Measurements from ENCODE around the gene LGALS9.

Gene LGALS9

DNA sequence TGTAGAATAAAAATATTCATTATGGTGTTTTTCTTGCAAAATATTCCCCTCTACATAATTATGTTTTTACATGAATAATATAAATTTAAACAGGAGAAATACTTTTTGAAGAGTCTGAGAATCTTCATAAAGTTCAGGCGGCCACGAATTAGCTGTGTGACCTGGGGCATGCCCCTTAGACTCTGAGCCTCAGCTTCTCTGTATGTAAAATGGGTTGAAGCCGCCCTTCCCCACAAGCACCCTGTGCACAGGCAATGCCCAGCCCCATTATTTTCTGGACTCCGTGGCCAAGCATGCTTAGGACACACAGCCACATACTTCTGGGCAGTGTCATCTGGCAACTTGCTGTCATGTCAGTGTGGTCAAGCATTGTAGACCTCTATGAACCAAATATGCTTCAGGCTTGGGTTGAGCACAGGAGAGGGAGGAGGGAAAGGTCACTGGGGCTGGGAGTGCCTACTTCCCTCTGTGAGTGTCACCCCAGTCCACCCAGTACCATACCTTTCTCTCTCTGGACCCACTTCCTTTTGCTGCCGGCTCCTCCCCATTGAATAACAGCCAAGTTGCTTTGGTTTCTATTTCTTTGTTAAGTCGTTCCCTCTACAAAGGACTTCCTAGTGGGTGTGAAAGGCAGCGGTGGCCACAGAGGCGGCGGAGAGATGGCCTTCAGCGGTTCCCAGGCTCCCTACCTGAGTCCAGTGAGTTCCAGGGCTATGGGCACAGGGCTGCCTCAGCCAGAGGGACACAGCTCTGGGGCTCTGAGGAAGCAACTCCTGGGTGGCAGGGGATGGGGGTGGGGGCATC lies at the start of gene LGALS9:
Gene LGALS9 (plus strand): TSS at position 582 of the 804 bp plus-strand sequence. CDS start 78 bp downstream, at position 660.
- no peaks in the 10 kb centered on the region; the same call in 1 of the 2 replicates for H3K4me1 ChIP-seq (ENCODE audit: insufficient read depth, low read length)
- H3K9me3 ChIP-seq (ENCODE audit: control insufficient read depth, insufficient read depth, low read length), result no peaks in the 10 kb centered on the region
- H3K9ac ChIP-seq (ENCODE audit: low read depth, low read length), result no peak within 1 kb of the TSS
- no peaks in the 10 kb centered on the region for H3K36me3 ChIP-seq (ENCODE audit: insufficient read depth, low read length)

DNA sequence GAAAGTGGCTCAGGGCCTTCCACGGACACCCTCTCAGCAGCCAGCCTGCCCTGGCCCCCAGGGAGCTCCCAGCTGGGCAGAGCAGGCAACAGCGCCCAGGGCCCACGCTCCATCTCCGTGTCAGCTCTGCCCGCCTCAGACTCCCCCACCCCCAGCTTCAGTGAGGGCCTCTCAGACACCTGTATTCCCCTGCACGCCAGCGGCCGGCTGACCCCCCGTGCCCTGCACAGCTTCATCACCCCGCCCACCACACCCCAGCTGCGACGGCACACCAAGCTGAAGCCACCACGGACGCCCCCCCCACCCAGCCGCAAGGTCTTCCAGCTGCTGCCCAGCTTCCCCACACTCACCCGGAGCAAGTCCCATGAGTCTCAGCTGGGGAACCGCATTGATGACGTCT lies 48.3 kb upstream of the LGALS9 start:
- H3K4me1 ChIP-seq (ENCODE audit: insufficient read depth, low read length), result peaks cover 15% of the 10 kb centered on the region; the same call in 1 of the 2 replicates
- H3K9me3 ChIP-seq (ENCODE audit: control insufficient read depth, insufficient read depth, low read length), result no peaks in the 10 kb centered on the region
- H3K36me3 ChIP-seq (ENCODE audit: insufficient read depth, low read length), result no peaks in the 10 kb centered on the region
- H3K9ac ChIP-seq (ENCODE audit: low read depth, low read length), result no peak overlapping the region

DNA sequence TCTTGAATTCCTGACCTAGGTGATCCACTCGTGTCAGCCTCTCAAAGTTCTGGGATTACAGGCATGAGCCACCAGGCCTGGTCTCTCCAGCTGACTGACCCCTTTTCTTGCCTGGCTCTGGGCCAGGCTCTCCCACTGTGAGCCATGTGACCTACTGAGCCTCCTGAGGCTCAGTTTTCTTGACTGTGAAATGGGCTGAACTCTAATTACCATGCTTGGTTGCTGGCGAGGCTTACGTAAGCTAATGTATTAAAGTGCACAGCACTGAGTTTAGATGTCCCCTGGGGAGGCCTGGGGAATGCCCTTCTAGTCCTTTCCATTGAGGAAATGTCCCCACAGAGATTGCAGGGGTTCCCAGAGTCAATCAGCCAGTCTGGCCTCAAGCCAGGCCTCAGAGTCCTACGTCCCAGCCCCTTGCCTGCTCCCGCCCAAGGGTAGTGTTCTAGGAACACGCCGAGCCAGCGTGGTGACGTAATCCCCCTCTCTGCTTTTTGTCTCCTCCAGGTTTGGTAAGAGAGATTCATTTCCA lies 45.8 kb upstream of the LGALS9 start:
- Histone ChIP-seq H3K9ac (ENCODE audit: low read depth, low read length) (no peak overlapping the region), H3K9me3 (ENCODE audit: control insufficient read depth, insufficient read depth, low read length) (no peaks in the 10 kb centered on the region), H3K36me3 (ENCODE audit: insufficient read depth, low read length) (peaks cover 3% of the 10 kb centered on the region; the same call in 1 of the 2 replicates), H3K4me1 (ENCODE audit: insufficient read depth, low read length) (no peaks in the 10 kb centered on the region)

DNA sequence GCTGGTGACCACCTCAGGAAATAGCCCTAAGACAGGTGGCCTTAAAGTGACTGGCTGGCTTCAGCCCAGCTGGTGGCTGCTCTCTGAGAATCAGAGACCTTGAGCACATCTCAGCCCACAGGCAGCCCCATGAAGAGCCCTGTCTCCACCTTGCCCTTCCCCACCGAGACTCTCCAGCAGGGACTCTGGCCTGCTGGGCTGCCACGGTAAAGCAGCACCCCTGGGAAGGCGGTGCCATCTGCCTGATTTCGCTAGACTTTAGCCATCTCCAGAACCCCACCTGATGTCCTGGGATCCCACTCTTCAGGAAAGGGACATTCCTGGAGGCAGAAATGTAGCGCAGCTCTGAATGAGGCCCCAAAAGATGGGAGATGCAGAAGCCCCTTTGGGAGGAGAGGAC lies 45.2 kb upstream of the LGALS9 start:
- no peaks in the 10 kb centered on the region for H3K9me3 ChIP-seq (ENCODE audit: control insufficient read depth, insufficient read depth, low read length)
- H3K9ac ChIP-seq (ENCODE audit: low read depth, low read length), result no peak overlapping the region
- H3K36me3 ChIP-seq (ENCODE audit: insufficient read depth, low read length), result peaks cover 3% of the 10 kb centered on the region; the same call in 1 of the 2 replicates
- no peaks in the 10 kb centered on the region for H3K4me1 ChIP-seq (ENCODE audit: insufficient read depth, low read length)

DNA sequence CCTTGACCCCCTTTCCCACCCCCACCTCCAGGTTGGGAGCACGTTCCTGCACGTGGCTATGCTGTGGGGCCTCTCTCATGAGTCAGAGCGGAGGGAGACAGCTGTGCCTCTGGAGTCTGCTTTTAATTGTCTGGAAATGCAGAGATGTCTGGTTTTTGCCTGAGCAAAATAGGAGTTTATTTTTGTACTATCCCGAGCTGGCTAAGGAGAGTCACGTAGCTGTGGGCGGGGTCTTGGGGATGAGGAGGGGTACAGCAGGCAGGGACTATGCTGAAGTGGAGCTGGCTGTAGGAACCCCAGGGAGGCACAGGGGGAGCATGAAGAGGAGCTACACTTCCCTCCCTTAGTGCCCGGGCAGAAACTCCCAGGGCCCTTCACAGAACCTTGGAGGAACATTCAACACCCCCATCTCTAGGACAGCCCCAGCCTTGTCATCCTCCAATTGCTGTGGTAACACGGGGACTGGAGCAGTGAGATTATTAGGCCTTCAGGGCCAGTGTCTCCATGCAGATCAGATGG lies 44.7 kb upstream of the LGALS9 start:
- Histone ChIP-seq H3K36me3 (ENCODE audit: insufficient read depth, low read length) (peaks cover 3% of the 10 kb centered on the region; the same call in 1 of the 2 replicates), H3K4me1 (ENCODE audit: insufficient read depth, low read length) (no peaks in the 10 kb centered on the region), H3K9ac (ENCODE audit: low read depth, low read length) (no peak overlapping the region)

DNA sequence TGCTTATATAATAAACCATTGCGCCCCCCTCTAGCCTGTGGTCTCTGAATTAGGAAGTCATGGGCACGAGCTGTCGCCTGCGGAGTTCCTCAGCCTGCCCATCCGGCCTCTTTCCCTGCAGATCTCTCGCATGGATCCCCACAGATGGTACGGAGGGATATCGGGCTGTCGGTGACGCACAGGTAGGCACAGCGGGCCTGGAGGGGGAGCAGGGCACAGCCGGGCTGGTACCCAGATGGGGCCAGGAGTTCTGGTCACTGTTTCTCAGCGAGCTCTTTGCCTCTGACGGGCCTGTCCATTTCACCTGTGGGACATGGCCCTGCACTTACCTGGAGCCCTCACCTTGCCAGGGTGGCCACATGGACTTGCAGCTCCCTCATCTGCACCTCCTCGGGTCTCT lies 42.6 kb upstream of the LGALS9 start:
- H3K36me3 ChIP-seq (ENCODE audit: insufficient read depth, low read length), result peaks cover 7% of the 10 kb centered on the region; the same call in 1 of the 2 replicates
- no peak overlapping the region for H3K9ac ChIP-seq (ENCODE audit: low read depth, low read length)
- no peaks in the 10 kb centered on the region for H3K9me3 ChIP-seq (ENCODE audit: control insufficient read depth, insufficient read depth, low read length)
- H3K4me1 ChIP-seq (ENCODE audit: insufficient read depth, low read length), result no peaks in the 10 kb centered on the region

More for the DNA sequence above, 44.7 kb upstream of the LGALS9 start:
- no peaks in the 10 kb centered on the region for H3K9me3 ChIP-seq (ENCODE audit: control insufficient read depth, insufficient read depth, low read length)

DNA sequence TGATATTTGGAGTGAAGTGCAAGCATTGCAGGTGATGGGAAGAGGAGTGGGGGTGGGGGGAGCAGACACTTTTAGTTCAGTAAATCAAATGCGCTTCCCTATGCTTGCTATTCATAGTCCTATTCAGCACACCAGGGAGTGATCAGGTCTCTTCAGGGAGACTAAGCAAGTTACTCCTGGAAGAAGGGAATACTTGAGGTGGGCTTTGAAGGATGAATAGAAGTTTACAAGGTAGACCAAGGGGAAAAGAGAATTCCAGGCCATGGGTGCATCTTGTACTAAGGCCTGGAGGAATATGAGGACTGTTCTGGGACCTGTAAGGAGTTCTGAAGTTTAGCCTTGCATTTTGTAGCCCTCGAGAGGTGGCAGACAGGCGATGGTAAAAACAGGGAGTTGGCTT lies 40.1 kb upstream of the LGALS9 start:
- Histone ChIP-seq H3K36me3 (ENCODE audit: insufficient read depth, low read length) (peaks cover 10% of the 10 kb centered on the region; the same call in 1 of the 2 replicates), H3K4me1 (ENCODE audit: insufficient read depth, low read length) (no peaks in the 10 kb centered on the region), H3K9me3 (ENCODE audit: control insufficient read depth, insufficient read depth, low read length) (no peaks in the 10 kb centered on the region), H3K9ac (ENCODE audit: low read depth, low read length) (no peak overlapping the region)

DNA sequence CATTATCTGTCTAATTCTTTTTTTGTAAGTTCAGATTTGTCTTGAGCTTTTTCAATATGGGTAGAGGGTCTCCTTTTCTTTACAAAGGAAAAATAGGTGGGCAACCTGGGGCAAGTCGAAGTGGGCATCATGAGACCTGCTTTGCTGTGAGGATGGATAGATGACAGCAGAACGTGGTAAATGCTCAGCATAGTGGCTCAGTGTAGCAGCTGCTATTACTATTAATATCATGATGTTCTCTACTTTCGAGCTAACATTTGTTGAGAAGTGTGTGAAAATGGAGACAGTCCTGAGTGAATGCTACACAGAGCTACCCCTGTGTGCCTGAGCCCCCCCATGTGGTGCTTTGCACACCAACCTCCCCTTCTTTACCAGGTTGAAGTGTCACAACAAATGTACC lies 39.0 kb upstream of the LGALS9 start:
- peaks cover 10% of the 10 kb centered on the region; the same call in 1 of the 2 replicates for H3K36me3 ChIP-seq (ENCODE audit: insufficient read depth, low read length)

DNA sequence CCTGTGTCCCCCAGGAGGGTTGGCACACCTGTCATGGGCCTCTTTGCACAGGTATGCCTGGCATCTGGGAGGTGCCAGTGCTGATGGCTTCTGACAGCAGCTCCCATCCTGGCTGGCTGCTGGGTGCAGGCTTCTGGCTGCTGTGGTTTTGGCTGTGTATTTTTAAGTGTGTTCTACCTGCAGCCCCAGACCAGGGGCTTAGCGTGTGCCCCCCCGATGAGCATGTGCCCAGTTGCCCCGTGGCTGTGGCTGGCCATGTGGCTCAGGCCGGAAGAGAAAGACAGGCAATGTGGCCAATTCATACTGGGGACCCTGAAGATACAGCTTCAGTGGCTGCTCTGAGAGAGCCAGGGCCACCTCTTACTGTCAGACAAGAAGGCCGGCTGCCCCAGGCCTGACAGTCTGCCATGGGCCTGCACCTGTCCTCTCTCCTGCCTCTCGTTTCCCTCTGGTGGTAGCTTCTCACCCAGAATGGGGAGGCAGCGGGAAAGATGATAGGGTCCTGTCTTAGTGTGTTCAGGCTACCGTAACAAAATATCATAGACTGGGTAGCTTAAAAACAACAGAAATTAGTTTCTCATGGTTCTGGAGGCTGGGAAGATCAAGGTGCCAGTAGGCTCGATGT lies 37.6 kb upstream of the LGALS9 start:
- H3K36me3 ChIP-seq (ENCODE audit: insufficient read depth, low read length), result peaks cover 10% of the 10 kb centered on the region; the same call in 1 of the 2 replicates
- no peak overlapping the region for H3K9ac ChIP-seq (ENCODE audit: low read depth, low read length)

More for the DNA sequence above, 39.0 kb upstream of the LGALS9 start:
- Histone ChIP-seq H3K4me1 (ENCODE audit: insufficient read depth, low read length) (no peaks in the 10 kb centered on the region), H3K9ac (ENCODE audit: low read depth, low read length) (no peak overlapping the region), H3K9me3 (ENCODE audit: control insufficient read depth, insufficient read depth, low read length) (no peaks in the 10 kb centered on the region)

DNA sequence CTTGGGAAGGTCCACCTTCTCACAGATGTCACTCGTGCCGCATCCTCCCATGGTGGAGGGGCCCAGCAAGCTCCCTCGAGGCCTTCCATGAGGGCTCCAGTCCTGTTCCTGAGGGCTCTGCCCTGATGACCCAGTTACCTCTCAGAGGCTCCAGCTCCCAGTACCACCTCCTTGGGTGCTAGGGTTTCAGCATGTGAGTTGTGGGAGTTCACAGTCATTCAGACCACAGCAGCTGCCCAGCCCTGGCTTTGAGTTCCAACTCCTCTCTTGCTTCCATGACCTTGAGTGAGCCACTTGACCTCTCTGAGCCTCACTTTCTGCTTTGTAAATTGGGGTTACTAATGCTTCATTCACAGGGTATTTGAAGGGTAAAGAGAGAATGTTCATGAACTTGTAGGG lies 37.1 kb upstream of the LGALS9 start:
- Histone ChIP-seq H3K9ac (ENCODE audit: low read depth, low read length) (no peak overlapping the region), H3K36me3 (ENCODE audit: insufficient read depth, low read length) (peaks cover 8% of the 10 kb centered on the region; the same call in 1 of the 2 replicates), H3K9me3 (ENCODE audit: control insufficient read depth, insufficient read depth, low read length) (no peaks in the 10 kb centered on the region), H3K4me1 (ENCODE audit: insufficient read depth, low read length) (no peaks in the 10 kb centered on the region)

More for the DNA sequence above, 37.6 kb upstream of the LGALS9 start:
- H3K4me1 ChIP-seq (ENCODE audit: insufficient read depth, low read length), result no peaks in the 10 kb centered on the region
- H3K9me3 ChIP-seq (ENCODE audit: control insufficient read depth, insufficient read depth, low read length), result no peaks in the 10 kb centered on the region

DNA sequence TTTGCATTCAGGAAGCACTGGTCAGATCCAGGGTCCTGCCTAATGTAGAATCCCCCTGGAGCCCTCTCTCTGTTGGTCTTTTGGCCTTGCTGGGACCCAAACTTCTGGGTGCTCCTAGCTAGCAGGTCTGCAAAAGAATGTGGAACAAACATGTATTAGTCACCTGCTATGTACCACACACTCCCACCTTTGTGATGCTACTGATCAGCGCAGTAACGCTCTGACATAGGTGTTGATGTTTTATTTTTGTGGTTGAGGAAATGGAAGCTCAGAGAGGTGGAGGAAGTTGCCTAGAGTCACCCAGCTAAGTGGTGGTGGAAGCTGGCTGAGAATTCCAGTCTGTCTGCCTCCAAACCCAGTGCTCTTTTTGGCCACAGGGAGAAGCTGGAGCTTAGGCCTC lies 35.8 kb upstream of the LGALS9 start:
- no peaks in the 10 kb centered on the region for H3K4me1 ChIP-seq (ENCODE audit: insufficient read depth, low read length)
- no peak overlapping the region for H3K9ac ChIP-seq (ENCODE audit: low read depth, low read length)
- no peaks in the 10 kb centered on the region for H3K9me3 ChIP-seq (ENCODE audit: control insufficient read depth, insufficient read depth, low read length)
- H3K36me3 ChIP-seq (ENCODE audit: insufficient read depth, low read length), result peaks cover 6% of the 10 kb centered on the region; the same call in 1 of the 2 replicates

DNA sequence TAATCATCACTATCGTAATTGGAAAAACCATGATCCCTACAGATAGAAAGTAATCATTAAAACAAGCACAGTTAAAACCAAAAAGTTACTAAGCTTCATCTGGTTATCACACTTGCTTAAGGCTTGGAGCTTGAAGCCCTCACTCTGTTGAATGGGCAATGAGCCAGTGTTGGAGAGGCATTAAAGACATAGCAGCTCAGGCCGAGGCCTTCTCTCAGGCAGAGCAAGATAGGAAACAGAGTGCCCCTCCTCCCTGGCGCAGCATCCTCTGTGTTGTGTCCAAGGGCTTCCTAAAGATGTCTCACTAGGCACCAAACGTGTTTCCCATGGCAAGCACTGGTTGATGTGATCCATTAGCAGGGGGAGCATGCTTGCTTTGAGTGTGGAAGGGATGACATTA lies 34.9 kb upstream of the LGALS9 start:
- Histone ChIP-seq H3K4me1 (ENCODE audit: insufficient read depth, low read length) (no peaks in the 10 kb centered on the region), H3K36me3 (ENCODE audit: insufficient read depth, low read length) (peaks cover 6% of the 10 kb centered on the region; the same call in 1 of the 2 replicates), H3K9me3 (ENCODE audit: control insufficient read depth, insufficient read depth, low read length) (no peaks in the 10 kb centered on the region)

DNA sequence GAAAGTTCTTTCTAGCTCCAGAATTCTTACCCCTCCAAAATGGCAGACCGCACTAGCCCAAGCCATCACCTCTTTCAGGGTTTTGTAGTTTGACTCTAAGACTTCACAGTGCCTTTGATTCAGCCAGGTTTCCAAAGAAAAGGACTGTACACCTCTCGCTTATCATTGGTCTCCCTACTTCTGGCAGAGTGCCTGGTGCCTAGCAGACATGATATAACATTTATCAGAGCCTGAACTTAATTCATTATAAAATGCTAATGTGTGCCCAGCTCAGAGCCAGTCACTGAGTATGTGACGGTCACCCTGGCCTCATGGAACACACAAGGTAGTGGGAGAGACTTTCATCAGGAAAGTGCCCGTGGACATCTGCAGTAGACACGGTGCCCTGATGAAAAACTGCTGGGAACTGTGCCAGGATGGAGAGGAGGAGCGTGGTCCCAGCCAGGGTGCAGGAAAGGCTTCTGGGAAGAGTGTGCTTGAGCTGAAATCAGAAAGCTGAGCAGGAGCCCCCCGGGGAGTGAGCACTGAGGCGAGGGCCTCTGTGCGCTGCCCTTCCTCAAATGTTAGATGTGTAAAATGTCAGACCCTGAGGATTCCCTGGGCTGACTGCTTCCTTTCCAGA lies 34.3 kb upstream of the LGALS9 start:
- Histone ChIP-seq H3K36me3 (ENCODE audit: insufficient read depth, low read length) (peaks cover 6% of the 10 kb centered on the region; the same call in 1 of the 2 replicates), H3K4me1 (ENCODE audit: insufficient read depth, low read length) (no peaks in the 10 kb centered on the region), H3K9ac (ENCODE audit: low read depth, low read length) (no peak overlapping the region), H3K9me3 (ENCODE audit: control insufficient read depth, insufficient read depth, low read length) (no peaks in the 10 kb centered on the region)

More for the DNA sequence above, 34.9 kb upstream of the LGALS9 start:
- H3K9ac ChIP-seq (ENCODE audit: low read depth, low read length), result no peak overlapping the region

DNA sequence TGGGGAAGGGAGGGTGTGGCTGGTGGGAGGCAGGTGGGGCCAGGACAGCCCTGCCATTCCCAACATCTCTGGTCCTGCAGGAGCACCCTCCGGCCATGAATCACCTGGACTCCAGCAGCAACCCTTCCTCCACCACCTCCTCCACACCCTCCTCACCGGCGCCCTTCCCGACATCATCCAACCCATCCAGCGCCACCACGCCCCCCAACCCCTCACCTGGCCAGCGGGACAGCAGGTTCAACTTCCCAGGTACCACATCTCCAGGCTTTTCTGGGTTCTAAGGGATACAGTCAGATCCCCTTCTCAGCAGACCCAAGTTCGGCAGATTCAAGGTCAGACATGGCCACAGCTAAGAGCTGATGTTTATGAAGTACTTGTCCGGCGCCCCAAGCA lies 33.8 kb upstream of the LGALS9 start:
- H3K36me3 ChIP-seq (ENCODE audit: insufficient read depth, low read length), result peaks cover 6% of the 10 kb centered on the region; the same call in 1 of the 2 replicates
- no peaks in the 10 kb centered on the region for H3K4me1 ChIP-seq (ENCODE audit: insufficient read depth, low read length)
- no peak overlapping the region for H3K9ac ChIP-seq (ENCODE audit: low read depth, low read length)
- no peaks in the 10 kb centered on the region for H3K9me3 ChIP-seq (ENCODE audit: control insufficient read depth, insufficient read depth, low read length)
